KBM-7 (cell line): ENCODE data around the gene STIL.

ENCODE experiments used
- DNase-seq: peaks from one replicate; pipeline ENCODE4 v3.0.0-alpha.2; 2015
- in situ Hi-C: fragments of 300-500 bp; cut with MboI; formaldehyde crosslinking; loops from 2 replicates; pipeline ENCODE4 v1.14.3; 2020; ENCODE audit warnings: low sequenced_read_pairs, low pct_unique_long_range_greater_than_20kb, mixed read lengths

STIL gene

GRCh38 chr1:47224676-47225399, 89.1 kb downstream of the STIL start:
- in situ Hi-C loops: no loop called here
- peak; percentile 41 for DNase-seq

DNA sequence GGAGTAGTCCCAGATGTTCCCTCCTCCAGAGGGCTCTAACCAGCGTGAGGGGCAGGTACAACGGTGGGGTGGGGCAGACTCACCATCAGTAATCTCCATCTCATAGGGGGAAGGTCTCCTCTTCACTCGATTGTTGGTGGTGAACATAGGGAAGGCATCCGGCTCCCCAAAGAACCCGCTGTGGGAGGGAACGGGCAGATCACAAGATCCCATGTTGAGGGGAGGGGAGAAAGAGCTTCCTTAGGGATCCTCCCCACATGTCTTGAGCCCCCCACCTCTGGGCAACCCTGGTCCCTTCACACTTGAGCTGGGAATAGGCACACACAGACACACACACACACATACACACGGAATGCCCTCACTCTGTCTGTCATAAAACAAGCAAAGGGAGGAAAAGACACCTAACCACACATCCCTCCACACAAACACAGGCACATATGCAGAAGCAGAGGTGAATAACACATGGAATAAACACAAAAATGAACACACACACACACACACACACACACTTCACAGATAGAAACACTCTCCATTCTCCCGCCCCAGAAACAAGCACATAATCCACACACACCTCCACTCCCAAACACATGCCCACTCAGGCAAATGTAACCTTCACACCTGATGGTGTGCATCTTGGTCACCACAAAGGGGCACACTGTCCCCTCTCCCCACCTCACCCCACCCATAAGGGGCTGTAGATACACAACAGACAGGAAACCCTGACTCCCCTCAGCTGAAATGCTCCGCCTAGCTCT, 89.8 kb downstream of the STIL start:
- DNase-seq: no peak
- in situ Hi-C loops: no loop called here

GRCh38 chr1:47223174-47223920, 90.6 kb downstream of the STIL start:
- in situ Hi-C loops: no loop called here
- no peak for DNase-seq

DNA sequence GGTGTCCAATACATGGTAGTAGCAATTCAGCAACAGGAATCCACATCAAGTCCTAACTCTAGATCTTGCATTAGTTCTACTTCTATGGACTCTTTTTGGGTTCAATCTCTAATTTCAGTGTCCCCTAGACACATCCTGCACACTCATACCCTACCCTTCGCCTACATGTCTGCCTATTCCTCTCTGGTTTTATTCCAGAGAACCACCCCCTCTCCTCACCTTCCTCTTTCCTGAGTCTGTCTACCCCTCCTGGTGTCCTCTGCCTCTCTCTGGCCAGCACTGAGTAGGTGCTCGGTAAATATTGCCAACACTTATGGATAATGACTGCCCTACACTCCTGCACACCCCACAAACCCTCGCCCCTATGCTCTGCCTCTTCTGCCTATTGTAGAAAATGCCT, 91.5 kb downstream of the STIL start:
- in situ Hi-C loops: no loop called here
- no peak for DNase-seq

- no peak for DNase-seq
- in situ Hi-C loops: no loop called here
These were observed 94.2 kb downstream of the STIL start for GRCh38 chr1:47219590-47220220.

DNA sequence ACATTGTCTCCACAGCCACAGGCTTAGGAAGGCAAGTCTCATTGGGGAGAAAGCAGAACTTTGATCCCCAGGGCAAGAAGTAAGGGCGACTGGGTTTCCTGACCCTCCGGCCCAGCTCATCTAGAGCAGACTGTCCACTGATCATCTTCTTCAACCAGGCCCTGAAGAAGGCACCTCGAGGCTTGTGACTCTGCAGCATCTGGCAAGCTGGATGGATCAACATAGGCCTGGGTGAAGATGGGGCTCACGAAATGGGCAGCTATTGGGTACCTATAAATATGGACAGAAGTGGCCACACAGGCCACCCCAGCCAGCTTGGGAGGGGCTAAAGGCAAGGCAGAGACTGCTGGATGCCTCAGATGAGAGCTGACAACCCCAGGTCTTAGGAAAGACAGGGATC, 94.9 kb downstream of the STIL start:
- in situ Hi-C loops: no loop called here

GRCh38 chr1:47216278-47217059, 97.5 kb downstream of the STIL start:
- DNase-seq: no peak
- in situ Hi-C loops: no loop called here

More for the DNA sequence above, 94.9 kb downstream of the STIL start:
- DNase-seq: no peak

DNA sequence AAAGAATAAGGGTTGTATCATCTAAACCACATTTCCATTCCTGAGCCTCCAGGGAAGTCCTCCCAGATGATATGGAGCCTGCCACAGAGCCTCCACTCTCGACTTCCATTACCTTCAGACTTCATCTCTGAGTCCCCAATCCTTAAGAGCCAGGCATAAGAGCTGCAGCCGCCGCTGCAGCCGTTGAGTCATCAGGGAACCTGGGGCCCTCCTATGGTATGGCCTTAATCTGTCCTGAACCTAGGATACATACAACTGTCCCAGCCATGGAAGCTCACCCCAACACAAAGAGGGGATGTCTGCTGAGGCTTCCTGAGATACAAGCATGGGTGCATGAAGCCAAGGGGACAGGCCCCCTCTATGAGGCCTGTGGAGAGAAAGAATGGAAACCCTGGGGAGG, 98.2 kb downstream of the STIL start:
- in situ Hi-C loops: no loop called here
- no peak for DNase-seq

DNA sequence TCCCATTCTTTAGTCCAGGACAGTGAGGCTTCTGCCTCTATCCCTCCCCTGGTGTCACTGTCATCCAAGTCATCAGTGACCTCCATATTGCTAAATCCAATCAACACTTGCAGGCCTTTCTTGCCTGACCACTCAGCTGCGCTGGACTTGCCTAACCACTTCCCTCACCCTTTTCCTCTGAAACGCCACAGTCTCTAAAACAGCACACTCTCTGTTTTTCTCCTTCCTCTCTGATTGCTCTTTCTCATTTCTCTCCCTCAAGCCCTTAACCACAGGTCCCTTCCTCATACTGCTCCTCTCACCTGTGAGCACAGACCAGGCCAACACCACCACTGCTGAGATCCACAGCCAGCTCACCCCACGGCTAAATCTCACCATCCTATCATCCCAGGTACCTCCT, 99.4 kb downstream of the STIL start:
- in situ Hi-C loops: no loop called here
- no peak for DNase-seq

- in situ Hi-C loops: no loop called here
- no peak for DNase-seq
These were observed 100.5 kb downstream of the STIL start for GRCh38 chr1:47213230-47213963.

DNA sequence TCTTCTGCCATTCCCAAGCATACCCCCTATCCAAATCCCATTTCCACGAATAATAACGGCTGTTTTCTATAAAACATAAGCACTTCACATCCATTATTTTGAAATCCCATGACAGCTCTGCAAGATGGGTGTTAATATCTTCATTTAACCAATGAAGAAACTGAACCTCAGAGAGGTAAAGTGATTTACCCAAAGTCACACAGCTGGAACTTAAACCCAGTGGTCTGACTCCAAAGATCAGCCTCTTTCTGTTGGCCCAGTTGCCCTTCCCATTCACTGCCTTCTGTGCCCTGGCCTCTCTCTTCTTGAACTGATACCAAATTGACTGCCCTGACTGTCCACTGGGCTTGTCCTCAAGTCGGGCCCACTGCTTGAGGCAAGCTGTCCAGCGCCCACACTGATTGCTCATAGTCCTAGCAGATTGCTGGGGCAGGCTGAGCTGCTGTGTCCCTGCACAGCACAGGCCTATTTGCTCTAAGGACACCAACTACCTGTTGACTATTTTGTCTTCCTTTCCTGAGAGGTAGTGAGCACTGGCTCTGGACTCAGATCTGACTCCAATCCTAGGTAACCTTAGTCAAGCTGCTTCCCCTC, 101.2 kb downstream of the STIL start:
- in situ Hi-C loops: no loop called here
- DNase-seq: no peak

GRCh38 chr1:47211796-47212269, 102.1 kb downstream of the STIL start:
- in situ Hi-C loops: no loop called here
- peak; percentile 87 for DNase-seq

DNA sequence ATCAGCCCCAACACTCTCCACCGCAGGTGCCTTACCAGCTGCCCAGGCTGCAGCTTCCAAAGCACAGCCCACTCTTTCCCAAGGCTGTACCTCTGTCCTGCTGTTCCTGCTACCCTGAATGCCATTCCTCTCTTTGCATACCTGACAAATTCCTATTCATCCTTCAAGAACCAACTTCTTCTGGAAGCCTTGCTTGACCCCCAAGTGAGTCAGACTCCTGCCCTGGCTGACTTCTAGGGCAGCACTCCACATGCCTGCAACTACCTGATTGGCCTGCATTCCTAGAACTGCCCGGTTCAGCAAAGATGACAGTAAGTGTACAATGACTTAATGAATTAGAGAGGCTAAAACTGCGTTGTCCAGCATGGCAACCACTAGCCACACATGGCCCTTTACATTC, 103.3 kb downstream of the STIL start:
- in situ Hi-C loops: no loop called here
- no peak for DNase-seq

DNA sequence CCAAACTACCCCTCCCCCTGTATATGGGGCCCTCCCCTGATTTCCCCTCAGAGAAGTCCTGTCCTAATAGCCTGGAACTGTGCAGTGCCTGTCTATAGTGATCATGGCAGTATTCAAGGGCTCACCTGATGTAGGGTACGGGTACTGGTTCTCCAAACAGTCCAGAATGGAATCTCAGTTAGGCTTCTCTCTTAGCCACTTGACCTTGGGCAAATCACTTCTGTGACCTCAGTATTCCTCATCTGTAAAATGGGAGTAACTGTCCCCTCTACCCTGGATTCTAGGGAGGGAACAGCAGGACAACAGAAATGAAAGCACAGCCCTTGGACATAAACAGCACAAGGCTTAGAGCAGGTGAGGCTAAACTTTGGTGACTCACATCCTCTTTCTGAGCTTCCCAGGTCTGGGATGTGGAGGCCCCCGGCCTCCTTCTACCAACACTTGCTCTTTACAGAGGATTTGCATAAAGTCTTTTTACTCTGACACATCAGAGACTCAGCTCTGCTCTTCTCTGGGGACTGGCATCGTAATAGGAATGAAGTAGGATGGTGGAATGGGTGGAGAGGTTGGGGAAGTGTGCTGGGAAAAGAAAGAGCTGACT, 104.1 kb downstream of the STIL start:
- DNase-seq: no peak
- in situ Hi-C loops: no loop called here

DNA sequence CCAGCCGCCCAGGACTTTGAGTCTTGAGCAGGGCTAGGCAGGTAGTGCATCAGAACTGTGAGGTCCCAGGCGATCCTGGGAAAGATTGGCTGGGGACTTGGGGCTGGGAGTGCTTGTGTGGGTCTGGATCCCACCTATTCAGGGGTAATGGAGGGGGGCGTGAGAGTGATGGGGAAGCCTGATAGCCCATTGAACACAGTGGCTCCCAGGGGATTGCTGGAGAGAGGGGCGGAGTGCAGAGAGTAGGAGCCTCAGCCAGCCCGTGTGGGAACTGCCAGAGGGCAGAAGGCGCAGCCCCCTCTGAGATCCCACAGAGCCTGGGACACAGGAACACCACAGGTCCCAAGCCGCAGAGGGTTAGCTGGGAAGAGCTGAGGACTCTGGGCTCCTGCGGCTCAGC, 104.9 kb downstream of the STIL start:
- in situ Hi-C loops: no loop called here
- no peak for DNase-seq

GRCh38 chr1:47208374-47208850, 105.5 kb downstream of the STIL start:
- DNase-seq: no peak
- in situ Hi-C loops: no loop called here

- DNase-seq: no peak
- in situ Hi-C loops: no loop called here
These were observed 106.1 kb downstream of the STIL start for GRCh38 chr1:47207803-47208373.
